HepG2 (cell line): ENCODE results near the gene ARL8B. TPM values are rescaled to one million over a fixed set of nuclear protein-coding genes. Genes with fewer than 3 reads are reported as not detected.
A peak's percentile ranks its signal among the peaks of the same experiment; 100 is the strongest.

Source experiments
- ATF7-NPFF ChIP-seq: sonication (generic); formaldehyde crosslinking; IDR thresholded peaks from 2 replicates; pipeline ENCODE4 v1.8.1; 2023; ENCODE audit warnings: mild to moderate bottlenecking, low read depth, missing genetic modification reagents, moderate library complexity
- FOXK2 ChIP-seq: fragments of 450-650 bp; IDR thresholded peaks from 2 replicates; pipeline ENCODE4 v1.6.1; 2016
- FOXM1 ChIP-seq: sonication (generic); formaldehyde crosslinking; IDR thresholded peaks from 2 replicates; pipeline ENCODE4 v1.5.0; 2020; ENCODE audit warnings: missing genetic modification reagents
- GATAD2A ChIP-seq: IDR thresholded peaks from 2 replicates; pipeline ENCODE4 v1.6.1; 2016
- HNF4A ChIP-seq: sonication (generic); formaldehyde crosslinking; IDR thresholded peaks from 2 replicates; pipeline ENCODE4 v1.4.0; 2020; ENCODE audit warnings: missing genetic modification reagents
- KDM4B ChIP-seq: sonication (generic); formaldehyde crosslinking; IDR thresholded peaks from 2 replicates; pipeline ENCODE4 v1.4.0; 2020; ENCODE audit warnings: missing genetic modification reagents
- NFKBIZ ChIP-seq: IDR thresholded peaks from 2 replicates; pipeline ENCODE4 v1.6.1; 2018; ENCODE audit warnings: missing genetic modification reagents, missing compliant biosample characterization
- PTBP1 ChIP-seq: fragments of 200-400 bp; formaldehyde crosslinking; IDR thresholded peaks from 2 replicates; pipeline ENCODE4 v1.6.1; 2018; ENCODE audit warnings: low read length, low read depth; ENCODE audit not compliant: poor library complexity, severe bottlenecking
- RXRB ChIP-seq: IDR thresholded peaks from 2 replicates; pipeline ENCODE4 v1.6.1; 2016; ENCODE audit warnings: borderline replicate concordance, missing genetic modification reagents, missing compliant biosample characterization
- ZBTB21 ChIP-seq: sonication (generic); formaldehyde crosslinking; IDR thresholded peaks from 2 replicates; pipeline ENCODE4 v1.4.0; 2020; ENCODE audit warnings: missing genetic modification reagents
- ZNF138 ChIP-seq: sonication (generic); formaldehyde crosslinking; IDR thresholded peaks from 2 replicates; pipeline ENCODE4 v1.5.0; 2020; ENCODE audit warnings: mild to moderate bottlenecking, low read depth, missing genetic modification reagents
- ZNF333 ChIP-seq: sonication (generic); formaldehyde crosslinking; IDR thresholded peaks from 2 replicates; pipeline ENCODE4 v1.4.0; 2020; ENCODE audit warnings: mild to moderate bottlenecking, missing genetic modification reagents, borderline replicate concordance
- ZNF382 ChIP-seq: sonication (generic); formaldehyde crosslinking; IDR thresholded peaks from 2 replicates; pipeline ENCODE4 v1.5.0; 2020; ENCODE audit warnings: missing genetic modification reagents, mild to moderate bottlenecking, borderline replicate concordance
- ZNF549 ChIP-seq: sonication (generic); formaldehyde crosslinking; IDR thresholded peaks from 2 replicates; pipeline ENCODE4 v1.5.0; 2020; ENCODE audit warnings: missing genetic modification reagents
- ZSCAN22 ChIP-seq: sonication (generic); formaldehyde crosslinking; IDR thresholded peaks from 2 replicates; pipeline ENCODE4 v1.4.0; 2020; ENCODE audit warnings: mild to moderate bottlenecking, missing genetic modification reagents
- polyA plus RNA-seq, 8 experiments: library from polyadenylated mRNA; depleted of rRNA in 3 of 8; stranded (reverse) in 7 of 8; unstranded in 1 of 8; fragments of >200 nt; fragmentation: Illumina TruSeq in 4 of 8; extraction: Trizol in 4 of 8; gene quantifications; 2 replicates each; pipeline versions ENCODE4 v1.2.1 to v1.2.3, GENCODE V29; 2011 to 2016; ENCODE audit warnings: low read depth in 4 of 8, missing spikeins in 1 of 8, mixed read lengths in 1 of 8; ENCODE audit not compliant: insufficient read depth in 1 of 8
- total RNA-seq, 5 experiments: library from RNA; depleted of rRNA; stranded (reverse); fragments of >200 nt; fragmentation: Illumina TruSeq; extraction: Trizol; gene quantifications; 2 replicates each; pipeline ENCODE4 v1.2.3, GENCODE V29; 2016; ENCODE audit warnings: low read depth in 1 of 5
- TF ChIP-seq, protein P1 (sequence below): sonication (generic); formaldehyde crosslinking; IDR thresholded peaks from 2 replicates; pipeline ENCODE4 v1.4.0; 2020; ENCODE audit warnings: mild to moderate bottlenecking, missing genetic modification reagents
- TF ChIP-seq, protein P2 (sequence below): sonication (generic); IDR thresholded peaks from 2 replicates; pipeline ENCODE4 v1.6.1; 2016; ENCODE audit warnings: low read depth, borderline replicate concordance
- TF ChIP-seq, protein P3 (sequence below): sonication (generic); formaldehyde crosslinking; IDR thresholded peaks from 2 replicates; pipeline ENCODE4 v1.4.0; 2020; ENCODE audit warnings: missing genetic modification reagents; ENCODE audit errors: not compliant biosample characterization
- TF ChIP-seq, protein P4 (sequence below): IDR thresholded peaks from 2 replicates; pipeline ENCODE4 v1.6.1; 2016
- TF ChIP-seq, protein P5 (sequence below): sonication (generic); formaldehyde crosslinking; IDR thresholded peaks from 2 replicates; pipeline ENCODE4 v1.5.0; 2020; ENCODE audit warnings: missing genetic modification reagents, mild to moderate bottlenecking, borderline replicate concordance
- TF ChIP-seq, protein P6 (sequence below): sonication (generic); formaldehyde crosslinking; IDR thresholded peaks from 2 replicates; pipeline ENCODE4 v1.4.0; 2020; ENCODE audit warnings: mild to moderate bottlenecking, missing genetic modification reagents, borderline replicate concordance

Gene ARL8B
- total and polyA plus RNA-seq, 2 of the 13 experiments (the other 11 are each of a cell fraction or from before 2014, with no cell fraction given), result 23.5 to 30.4 TPM

DNA sequence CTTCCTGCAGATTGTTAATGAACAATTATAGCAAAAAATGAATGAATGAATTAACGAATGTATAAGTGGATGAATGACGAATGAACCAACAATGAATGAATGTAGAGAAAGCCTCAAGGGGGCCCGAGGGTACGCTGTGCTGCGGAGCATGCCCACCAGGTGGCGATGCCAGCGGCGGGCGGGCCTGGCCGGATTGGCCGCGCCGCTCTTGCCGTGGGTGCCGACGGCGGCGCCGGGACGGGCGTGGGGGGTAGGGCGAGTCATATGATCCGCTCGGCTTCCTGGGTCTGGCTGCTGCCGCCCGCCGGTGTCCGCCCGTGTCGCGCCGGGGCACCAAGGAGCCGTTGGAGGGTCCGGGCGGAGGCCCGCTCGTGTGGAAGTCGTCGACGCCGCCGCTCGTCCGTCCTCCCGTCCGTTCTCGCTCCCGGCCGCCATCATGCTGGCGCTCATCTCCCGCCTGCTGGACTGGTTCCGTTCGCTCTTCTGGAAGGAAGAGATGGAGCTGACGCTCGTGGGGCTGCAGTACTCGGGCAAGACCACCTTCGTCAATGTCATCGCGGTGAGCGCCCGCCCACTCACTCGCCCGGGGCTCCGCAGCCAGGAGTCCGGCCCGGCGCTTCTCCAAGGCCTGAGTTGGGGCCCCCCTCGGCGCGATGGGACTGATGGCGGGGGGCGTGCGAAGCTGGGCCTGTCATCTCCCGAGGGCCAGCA is at the start of gene ARL8B (continued):
- TF ChIP-seq, protein P1, sequence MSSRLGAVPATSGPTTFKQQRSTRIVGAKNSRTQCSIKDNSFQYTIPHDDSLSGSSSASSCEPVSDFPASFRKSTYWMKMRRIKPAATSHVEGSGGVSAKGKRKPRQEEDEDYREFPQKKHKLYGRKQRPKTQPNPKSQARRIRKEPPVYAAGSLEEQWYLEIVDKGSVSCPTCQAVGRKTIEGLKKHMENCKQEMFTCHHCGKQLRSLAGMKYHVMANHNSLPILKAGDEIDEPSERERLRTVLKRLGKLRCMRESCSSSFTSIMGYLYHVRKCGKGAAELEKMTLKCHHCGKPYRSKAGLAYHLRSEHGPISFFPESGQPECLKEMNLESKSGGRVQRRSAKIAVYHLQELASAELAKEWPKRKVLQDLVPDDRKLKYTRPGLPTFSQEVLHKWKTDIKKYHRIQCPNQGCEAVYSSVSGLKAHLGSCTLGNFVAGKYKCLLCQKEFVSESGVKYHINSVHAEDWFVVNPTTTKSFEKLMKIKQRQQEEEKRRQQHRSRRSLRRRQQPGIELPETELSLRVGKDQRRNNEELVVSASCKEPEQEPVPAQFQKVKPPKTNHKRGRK (CRISPR knock-in tag), result no peak
- TF ChIP-seq ZNF138 (CRISPR knock-in tag) (no peak; the same call in 1 of the 2 replicates), PTBP1 (no peak), ZNF549 (CRISPR knock-in tag) (no peak), ZNF382 (CRISPR knock-in tag) (no peak), GATAD2A (CRISPR knock-in tag) (no peak; the same call in 1 of the 2 replicates), HNF4A (CRISPR knock-in tag) (peak; percentile 15; the same call in 1 of the 2 replicates), ZNF333 (CRISPR knock-in tag) (peak; percentile 57; the same call in 1 of the 2 replicates), ZBTB21 (CRISPR knock-in tag) (no peak), ZSCAN22 (no peak), NFKBIZ (CRISPR knock-in tag) (no peak), FOXK2 (no peak), RXRB (CRISPR knock-in tag) (peak; percentile 57; the same call in 1 of the 2 replicates), ATF7-NPFF (CRISPR knock-in tag) (peak; percentile 90), KDM4B (no peak), FOXM1 (CRISPR knock-in tag) (no peak)
- TF ChIP-seq, protein P2, sequence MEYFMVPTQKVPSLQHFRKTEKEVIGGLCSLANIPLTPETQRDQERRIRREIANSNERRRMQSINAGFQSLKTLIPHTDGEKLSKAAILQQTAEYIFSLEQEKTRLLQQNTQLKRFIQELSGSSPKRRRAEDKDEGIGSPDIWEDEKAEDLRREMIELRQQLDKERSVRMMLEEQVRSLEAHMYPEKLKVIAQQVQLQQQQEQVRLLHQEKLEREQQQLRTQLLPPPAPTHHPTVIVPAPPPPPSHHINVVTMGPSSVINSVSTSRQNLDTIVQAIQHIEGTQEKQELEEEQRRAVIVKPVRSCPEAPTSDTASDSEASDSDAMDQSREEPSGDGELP, result peak; percentile 77; the same call in 1 of the 2 replicates
- TF ChIP-seq, protein P3, sequence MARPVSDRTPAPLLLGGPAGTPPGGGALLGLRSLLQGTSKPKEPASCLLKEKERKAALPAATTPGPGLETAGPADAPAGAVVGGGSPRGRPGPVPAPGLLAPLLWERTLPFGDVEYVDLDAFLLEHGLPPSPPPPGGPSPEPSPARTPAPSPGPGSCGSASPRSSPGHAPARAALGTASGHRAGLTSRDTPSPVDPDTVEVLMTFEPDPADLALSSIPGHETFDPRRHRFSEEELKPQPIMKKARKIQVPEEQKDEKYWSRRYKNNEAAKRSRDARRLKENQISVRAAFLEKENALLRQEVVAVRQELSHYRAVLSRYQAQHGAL (CRISPR knock-in tag), result peak; percentile 41
- TF ChIP-seq, protein P4, sequence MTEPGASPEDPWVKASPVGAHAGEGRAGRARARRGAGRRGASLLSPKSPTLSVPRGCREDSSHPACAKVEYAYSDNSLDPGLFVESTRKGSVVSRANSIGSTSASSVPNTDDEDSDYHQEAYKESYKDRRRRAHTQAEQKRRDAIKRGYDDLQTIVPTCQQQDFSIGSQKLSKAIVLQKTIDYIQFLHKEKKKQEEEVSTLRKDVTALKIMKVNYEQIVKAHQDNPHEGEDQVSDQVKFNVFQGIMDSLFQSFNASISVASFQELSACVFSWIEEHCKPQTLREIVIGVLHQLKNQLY (CRISPR knock-in tag), result peak; percentile 62
- TF ChIP-seq, protein P5, sequence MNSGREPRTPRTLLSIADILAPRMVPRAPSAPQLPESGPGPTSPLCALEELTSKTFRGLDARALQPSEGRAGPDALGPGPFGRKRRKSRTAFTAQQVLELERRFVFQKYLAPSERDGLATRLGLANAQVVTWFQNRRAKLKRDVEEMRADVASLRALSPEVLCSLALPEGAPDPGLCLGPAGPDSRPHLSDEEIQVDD, result no peak; the same call in 1 of the 2 replicates
- TF ChIP-seq, protein P6, sequence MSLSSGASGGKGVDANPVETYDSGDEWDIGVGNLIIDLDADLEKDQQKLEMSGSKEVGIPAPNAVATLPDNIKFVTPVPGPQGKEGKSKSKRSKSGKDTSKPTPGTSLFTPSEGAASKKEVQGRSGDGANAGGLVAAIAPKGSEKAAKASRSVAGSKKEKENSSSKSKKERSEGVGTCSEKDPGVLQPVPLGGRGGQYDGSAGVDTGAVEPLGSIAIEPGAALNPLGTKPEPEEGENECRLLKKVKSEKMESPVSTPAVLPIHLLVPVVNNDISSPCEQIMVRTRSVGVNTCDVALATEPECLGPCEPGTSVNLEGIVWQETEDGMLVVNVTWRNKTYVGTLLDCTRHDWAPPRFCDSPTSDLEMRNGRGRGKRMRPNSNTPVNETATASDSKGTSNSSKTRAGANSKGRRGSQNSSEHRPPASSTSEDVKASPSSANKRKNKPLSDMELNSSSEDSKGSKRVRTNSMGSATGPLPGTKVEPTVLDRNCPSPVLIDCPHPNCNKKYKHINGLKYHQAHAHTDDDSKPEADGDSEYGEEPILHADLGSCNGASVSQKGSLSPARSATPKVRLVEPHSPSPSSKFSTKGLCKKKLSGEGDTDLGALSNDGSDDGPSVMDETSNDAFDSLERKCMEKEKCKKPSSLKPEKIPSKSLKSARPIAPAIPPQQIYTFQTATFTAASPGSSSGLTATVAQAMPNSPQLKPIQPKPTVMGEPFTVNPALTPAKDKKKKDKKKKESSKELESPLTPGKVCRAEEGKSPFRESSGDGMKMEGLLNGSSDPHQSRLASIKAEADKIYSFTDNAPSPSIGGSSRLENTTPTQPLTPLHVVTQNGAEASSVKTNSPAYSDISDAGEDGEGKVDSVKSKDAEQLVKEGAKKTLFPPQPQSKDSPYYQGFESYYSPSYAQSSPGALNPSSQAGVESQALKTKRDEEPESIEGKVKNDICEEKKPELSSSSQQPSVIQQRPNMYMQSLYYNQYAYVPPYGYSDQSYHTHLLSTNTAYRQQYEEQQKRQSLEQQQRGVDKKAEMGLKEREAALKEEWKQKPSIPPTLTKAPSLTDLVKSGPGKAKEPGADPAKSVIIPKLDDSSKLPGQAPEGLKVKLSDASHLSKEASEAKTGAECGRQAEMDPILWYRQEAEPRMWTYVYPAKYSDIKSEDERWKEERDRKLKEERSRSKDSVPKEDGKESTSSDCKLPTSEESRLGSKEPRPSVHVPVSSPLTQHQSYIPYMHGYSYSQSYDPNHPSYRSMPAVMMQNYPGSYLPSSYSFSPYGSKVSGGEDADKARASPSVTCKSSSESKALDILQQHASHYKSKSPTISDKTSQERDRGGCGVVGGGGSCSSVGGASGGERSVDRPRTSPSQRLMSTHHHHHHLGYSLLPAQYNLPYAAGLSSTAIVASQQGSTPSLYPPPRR (CRISPR knock-in tag), result no peak; the same call in 1 of the 2 replicates
